SH-SY5Y (cell line): Measurements from ENCODE around the gene ESR1.

ENCODE experiments used
- GATA2 ChIP-seq: IDR thresholded peaks from 2 replicates; pipeline ENCODE4 v1.6.1; 2011; ENCODE audit warnings: mild to moderate bottlenecking, low read depth, low read length
- GATA3 ChIP-seq: IDR thresholded peaks from 2 replicates; pipeline ENCODE4 v1.6.1; 2011; ENCODE audit warnings: low read depth, mild to moderate bottlenecking, low read length, moderate library complexity

DNA sequence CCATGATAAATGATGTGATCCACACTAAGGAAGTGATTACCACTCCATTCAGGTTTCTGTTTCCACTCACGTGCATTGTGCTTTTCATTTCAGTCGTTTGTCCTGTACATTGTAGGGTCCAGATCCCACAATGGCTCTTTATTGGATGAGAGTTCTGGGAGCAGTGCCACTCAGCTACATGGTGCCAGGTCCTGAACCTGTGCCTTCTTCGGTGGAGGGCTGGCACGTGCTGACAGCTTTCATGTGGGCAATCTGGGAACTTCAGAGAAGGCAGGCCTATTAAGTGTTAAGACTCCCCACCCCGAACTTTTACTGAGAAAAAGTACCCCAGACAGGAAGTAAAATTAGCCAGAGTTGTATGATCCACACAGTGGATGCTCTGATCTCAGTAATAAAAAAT lies 255.0 kb downstream of the ESR1 start:
- TF ChIP-seq GATA2 (no peak), GATA3 (no peak)
